HG03196 (cell line): ENCODE data around the gene ALLC.

ENCODE experiments used
- ATAC-seq: cut with Tn5 transposase; IDR thresholded peaks from one replicate; pipeline ENCODE4 v1.9.1; 2021; ENCODE audit not compliant: unreplicated experiment

ALLC gene

GRCh38 chr2:3674066-3674845 is 16.3 kb downstream of the ALLC start:
- ATAC-seq = no peak

- no peak for ATAC-seq
Measured at GRCh38 chr2:3675687-3676086, 17.7 kb downstream of the ALLC start.

GRCh38 chr2:3677436-3677835 is 19.4 kb downstream of the ALLC start:
- no peak for ATAC-seq

GRCh38 chr2:3678212-3678611 is 20.2 kb downstream of the ALLC start:
- no peak for ATAC-seq

- ATAC-seq = no peak
Measured at GRCh38 chr2:3679180-3679579, 21.2 kb downstream of the ALLC start.

GRCh38 chr2:3679616-3680393 is 21.8 kb downstream of the ALLC start:
- ATAC-seq = no peak

- no peak for ATAC-seq
Measured at GRCh38 chr2:3680548-3681345, 22.7 kb downstream of the ALLC start.

GRCh38 chr2:3681625-3682024 is 23.6 kb downstream of the ALLC start:
- no peak for ATAC-seq

- ATAC-seq = no peak
Measured at GRCh38 chr2:3682811-3683210, 24.8 kb downstream of the ALLC start.

- no peak for ATAC-seq
Measured at GRCh38 chr2:3683748-3684454, 25.9 kb downstream of the ALLC start.

GRCh38 chr2:3689998-3690748 is 32.2 kb downstream of the ALLC start:
- ATAC-seq = no peak

- ATAC-seq = no peak
Measured at GRCh38 chr2:3692375-3692774, 34.4 kb downstream of the ALLC start.

GRCh38 chr2:3696545-3696944 is 38.5 kb downstream of the ALLC start:
- ATAC-seq = no peak

GRCh38 chr2:3701071-3701470 is 43.1 kb downstream of the ALLC start:
- no peak for ATAC-seq

- no peak for ATAC-seq
Measured at GRCh38 chr2:3703236-3703756, 45.3 kb downstream of the ALLC start, which contains the start of gene DCDC2C. Gene DCDC2C (plus strand): TSS chr2:3703575. CDS start chr2:3703752, 177 bp downstream.

- ATAC-seq = no peak
Measured at GRCh38 chr2:3703757-3704355, 45.9 kb downstream of the ALLC start.

- no peak for ATAC-seq
Measured at GRCh38 chr2:3704692-3705091, 46.7 kb downstream of the ALLC start.

GRCh38 chr2:3705782-3706181 is 47.8 kb downstream of the ALLC start:
- no peak for ATAC-seq

GRCh38 chr2:3706892-3707291 is 48.9 kb downstream of the ALLC start:
- ATAC-seq = no peak
